AG09309 (cell line): ENCODE measurements around the gene TMEM151A.

Source experiments
- DNase-seq: peaks from one replicate; pipeline ENCODE4 v3.0.0-alpha.2; 2010; ENCODE audit warnings: low read depth
- H3K4me3 ChIP-seq: 2 replicates; pipeline ENCODE4 v1.5.1; 2011; ENCODE audit warnings: mild to moderate bottlenecking, low read depth, low read length, moderate library complexity; ENCODE audit not compliant: control insufficient read depth
- TF ChIP-seq, protein P1 (sequence below): IDR thresholded peaks from 2 replicates; pipeline ENCODE4 v1.5.1; 2011; ENCODE audit warnings: mild to moderate bottlenecking, low read depth, low read length, inconsistent platforms; ENCODE audit not compliant: insufficient read depth, control insufficient read depth; ENCODE audit errors: missing control alignments

The TMEM151A gene

GRCh38 chr11:66334605-66335442, 43.1 kb downstream of the TMEM151A start:
- peak overlapping the region; percentile 67 for H3K4me3 ChIP-seq
- TF ChIP-seq, protein P1, sequence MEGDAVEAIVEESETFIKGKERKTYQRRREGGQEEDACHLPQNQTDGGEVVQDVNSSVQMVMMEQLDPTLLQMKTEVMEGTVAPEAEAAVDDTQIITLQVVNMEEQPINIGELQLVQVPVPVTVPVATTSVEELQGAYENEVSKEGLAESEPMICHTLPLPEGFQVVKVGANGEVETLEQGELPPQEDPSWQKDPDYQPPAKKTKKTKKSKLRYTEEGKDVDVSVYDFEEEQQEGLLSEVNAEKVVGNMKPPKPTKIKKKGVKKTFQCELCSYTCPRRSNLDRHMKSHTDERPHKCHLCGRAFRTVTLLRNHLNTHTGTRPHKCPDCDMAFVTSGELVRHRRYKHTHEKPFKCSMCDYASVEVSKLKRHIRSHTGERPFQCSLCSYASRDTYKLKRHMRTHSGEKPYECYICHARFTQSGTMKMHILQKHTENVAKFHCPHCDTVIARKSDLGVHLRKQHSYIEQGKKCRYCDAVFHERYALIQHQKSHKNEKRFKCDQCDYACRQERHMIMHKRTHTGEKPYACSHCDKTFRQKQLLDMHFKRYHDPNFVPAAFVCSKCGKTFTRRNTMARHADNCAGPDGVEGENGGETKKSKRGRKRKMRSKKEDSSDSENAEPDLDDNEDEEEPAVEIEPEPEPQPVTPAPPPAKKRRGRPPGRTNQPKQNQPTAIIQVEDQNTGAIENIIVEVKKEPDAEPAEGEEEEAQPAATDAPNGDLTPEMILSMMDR = no peak
- no peak for DNase-seq

DNA sequence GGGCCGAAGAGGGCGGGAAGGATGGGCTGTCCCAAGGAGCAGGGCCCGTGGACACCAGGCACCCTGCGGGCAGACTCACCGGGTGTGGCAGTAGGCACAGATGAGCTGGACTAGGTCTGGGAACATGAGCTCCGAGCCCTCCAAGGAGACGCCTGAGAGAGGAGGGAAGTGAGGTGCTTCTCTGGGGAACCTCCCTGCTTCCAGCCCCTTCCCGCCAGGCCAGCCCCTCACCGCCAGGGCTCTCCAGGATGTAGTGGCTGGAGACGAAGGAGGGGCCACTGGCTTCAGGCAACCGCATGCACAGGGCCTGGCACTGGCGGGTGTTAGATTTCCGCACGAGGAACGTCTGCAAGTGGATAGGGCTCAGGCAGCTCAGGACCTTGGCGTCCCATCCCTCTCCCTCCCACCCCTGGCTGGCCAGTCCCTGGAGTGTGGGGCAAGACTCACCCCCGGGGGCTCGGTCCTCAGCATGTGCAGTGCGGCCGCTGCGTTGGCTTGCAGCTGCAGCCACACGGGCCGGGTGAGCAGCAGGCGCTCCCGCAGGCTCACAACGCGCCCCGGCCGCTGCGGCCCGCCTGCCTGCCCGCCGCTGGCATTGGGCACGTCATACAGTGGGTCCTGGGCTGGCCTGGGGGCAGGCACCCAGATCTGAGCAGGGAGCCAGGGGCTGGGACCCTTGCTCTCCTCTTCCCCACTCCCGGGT, 44.0 kb downstream of the TMEM151A start:
- peak overlapping the region; percentile 67 for H3K4me3 ChIP-seq
- DNase-seq = no peak
- TF ChIP-seq, protein P1 = peak; percentile 13

DNA sequence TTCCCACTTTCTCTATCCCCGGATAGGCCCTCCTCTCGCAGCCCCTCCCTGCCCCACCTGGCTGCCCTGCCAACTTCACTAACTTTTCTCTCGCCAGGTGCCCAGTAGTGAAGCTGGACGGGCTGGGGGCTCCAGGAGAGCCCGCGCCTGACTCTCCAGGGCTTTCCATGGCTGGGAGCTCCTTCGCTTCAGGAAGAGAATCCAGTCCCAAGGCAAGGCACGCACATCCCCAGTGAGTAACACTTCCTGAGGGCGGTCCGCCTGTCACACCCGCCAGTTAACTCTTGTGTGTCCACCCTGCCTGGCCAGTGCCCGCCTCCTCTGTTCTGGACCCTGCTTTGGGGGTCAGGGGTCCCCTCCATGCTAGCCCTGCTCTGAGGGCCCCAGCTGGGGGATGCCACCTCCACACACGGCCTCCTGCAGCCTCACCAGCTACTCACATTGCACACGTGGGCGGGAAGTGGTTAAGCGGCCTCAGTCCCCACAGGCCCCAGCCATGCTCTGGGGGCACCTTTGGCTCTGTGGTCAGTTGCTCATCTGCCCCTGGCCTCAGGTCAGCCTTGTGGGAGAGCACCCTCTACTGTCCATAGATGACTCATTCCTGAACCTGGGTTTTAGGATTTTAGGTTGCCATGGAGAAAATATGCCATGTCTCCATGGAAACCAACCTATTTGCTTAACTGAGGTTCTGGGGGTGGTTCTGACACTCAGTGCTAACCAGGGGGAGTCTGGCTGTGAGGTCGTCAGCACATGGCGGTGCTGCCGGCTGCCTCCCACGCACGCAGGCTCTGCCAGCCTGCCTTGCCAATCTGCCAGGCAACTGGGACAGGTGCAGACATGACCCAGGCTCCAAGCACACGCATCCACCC, 44.8 kb downstream of the TMEM151A start, which contains the start of gene RIN1:
Gene RIN1, minus strand, starts transcription at position 201 of the 869 bp plus-strand sequence. Its CDS starts 32 bp downstream, at position 169.
- peak within 1 kb of the TSS; percentile 67 for H3K4me3 ChIP-seq
- TF ChIP-seq, protein P1 = peak; percentile 31

DNA sequence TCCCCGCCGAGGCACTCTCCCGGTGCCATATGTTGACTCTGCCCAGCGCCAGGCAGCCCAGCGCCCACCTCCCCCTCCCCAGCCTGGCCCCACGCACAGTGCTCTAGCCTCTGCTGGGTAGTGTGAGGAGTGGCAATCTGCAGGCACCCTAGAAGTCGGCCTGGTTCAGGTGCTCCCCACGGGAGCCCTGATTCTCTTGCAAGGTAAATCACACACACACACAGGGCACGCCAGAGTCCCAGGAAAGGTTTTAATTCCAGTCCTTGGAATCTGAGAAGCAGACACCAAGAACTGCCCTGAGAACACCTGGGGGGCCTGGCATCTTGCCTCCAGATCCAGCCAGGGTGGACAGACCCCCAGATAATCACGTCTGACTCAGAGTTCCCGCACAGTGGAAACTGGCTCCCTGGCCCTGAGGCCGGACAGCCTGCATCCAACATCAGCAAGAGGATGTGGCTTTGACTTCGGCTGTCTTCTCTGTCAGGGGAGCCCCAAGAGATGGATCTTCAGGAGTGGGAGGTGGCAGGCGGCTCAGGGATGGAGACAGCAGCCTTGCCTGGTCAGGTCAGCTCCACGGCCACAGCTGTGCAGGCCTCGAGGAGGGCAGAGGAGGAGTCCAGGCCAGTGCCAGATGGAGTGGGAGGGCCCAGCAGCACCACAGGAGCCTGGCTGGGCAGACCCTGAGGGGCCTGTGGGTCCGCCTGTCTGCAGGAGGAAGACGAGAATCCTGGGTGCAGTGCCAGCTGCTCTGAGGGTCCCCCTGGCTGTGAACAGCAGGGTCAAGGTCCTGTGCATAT, 45.6 kb downstream of the TMEM151A start:
- H3K4me3 ChIP-seq = no peak overlapping the region
- DNase-seq = no peak
- TF ChIP-seq, protein P1 = peak; percentile 5

More for the DNA sequence above, 44.8 kb downstream of the TMEM151A start, which contains the start of gene RIN1:
- peak; percentile 95 for DNase-seq

- no peak for DNase-seq
- TF ChIP-seq, protein P1 = no peak
- no peak overlapping the region for H3K4me3 ChIP-seq
Measured at GRCh38 chr11:66338276-66339161, 46.8 kb downstream of the TMEM151A start.
